Liver (tissue), 2 donors: ENCODE results near the gene ARL11.

Source experiments
- CTCF ChIP-seq: fragments of 150-350 bp; IDR thresholded peaks from 2 replicates; pipeline ENCODE4 v1.5.1; 2017; ENCODE audit warnings: improper control_type of control experiment, low read depth, low read length; ENCODE audit not compliant: missing input control
- ZBTB33 ChIP-seq: IDR thresholded peaks from 2 replicates; pipeline ENCODE4 v1.6.1; 2016; ENCODE audit warnings: antibody characterized with exemption
- donor health status: healthy.

DNA sequence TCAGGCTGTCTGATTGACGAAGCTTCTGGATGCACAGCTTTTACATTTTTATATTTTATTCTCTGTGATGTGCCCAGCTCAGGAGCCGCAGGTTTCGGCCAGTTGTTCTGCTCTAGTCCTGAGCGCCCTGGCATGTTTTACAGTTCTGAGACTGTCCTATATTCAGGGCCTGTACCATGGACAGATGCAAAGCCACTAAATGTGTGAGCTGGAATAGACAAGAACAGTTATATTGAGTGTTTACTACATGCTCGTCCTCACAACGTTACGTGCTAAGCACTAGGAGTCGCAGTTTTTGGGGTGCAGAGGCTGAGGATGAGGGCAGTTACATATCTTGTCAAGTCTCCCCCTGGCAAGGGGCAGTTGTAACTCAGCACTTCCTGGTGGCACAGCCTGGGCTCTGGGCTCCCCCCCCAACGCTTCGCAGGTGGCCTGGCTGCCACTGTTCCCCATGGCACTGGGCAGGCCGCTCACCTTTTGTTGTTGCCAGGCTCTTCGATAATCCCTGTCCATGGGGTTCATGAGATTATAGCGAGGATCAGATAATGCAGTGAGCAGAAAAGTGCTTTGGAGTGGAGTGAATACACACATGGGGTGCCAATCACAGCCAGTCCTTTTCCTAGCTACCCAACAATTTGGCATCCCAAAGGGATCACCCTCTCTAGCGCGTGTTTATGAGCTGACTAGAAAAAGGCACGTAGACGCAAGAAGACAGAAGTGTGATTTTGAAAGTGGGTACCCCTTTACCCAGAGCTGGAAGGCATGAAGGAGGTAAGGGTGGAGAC lies 23.5 kb downstream of the ARL11 start:
- TF ChIP-seq CTCF (no peak), ZBTB33 (no peak)
